ENCODE measurements around the gene NDUFB2.
A peak's percentile ranks its signal among the peaks of the same experiment; 100 is the strongest.

Gene NDUFB2

GRCh38 chr7:140719721-140720120 lies 23.2 kb downstream of the NDUFB2 start:
- DNase-seq = no peak
- H3K36me3 ChIP-seq = no peaks in the 10 kb centered on the region; the same call in 1 of the 2 replicates
- no peak for TF ChIP-seq CTCF (IDR thresholded peaks at IDR 0.05; ENCODE audit: low read depth, low read length)
- peaks cover 4% of the 10 kb centered on the region for H3K4me1 ChIP-seq
- H3K4me3 ChIP-seq (ENCODE audit: low read depth, low read length) = no peak overlapping the region
- H3K27me3 ChIP-seq = no peaks in the 10 kb centered on the region
- no peaks in the 10 kb centered on the region for H3K9me3 ChIP-seq

DNA sequence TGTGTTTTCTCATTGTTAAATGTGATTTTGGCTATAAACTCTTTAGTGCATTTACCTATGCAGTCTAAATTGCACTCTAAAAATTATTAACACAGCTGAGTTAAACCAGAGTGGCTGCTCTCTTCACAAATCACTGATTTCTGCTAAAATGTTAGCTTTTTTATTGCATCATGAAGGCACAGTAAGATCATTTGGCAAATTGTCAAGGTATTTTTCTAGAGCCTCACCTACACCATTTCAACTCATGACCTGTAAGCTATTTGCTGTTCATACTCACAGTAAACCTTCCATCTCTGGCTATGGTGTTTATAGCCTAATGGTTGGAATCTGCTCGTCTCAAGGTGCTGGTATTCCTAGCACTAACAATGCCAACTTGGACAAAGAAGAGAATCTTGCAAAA lies 25.7 kb downstream of the NDUFB2 start:
- Histone ChIP-seq H3K4me1 (peaks cover 10% of the 10 kb centered on the region), H3K27me3 (no peaks in the 10 kb centered on the region), H3K4me3 (ENCODE audit: low read depth, low read length) (no peak overlapping the region), H3K36me3 (no peaks in the 10 kb centered on the region), H3K9me3 (no peaks in the 10 kb centered on the region)
- no peak for DNase-seq
- no peak for TF ChIP-seq CTCF (IDR thresholded peaks at IDR 0.05; ENCODE audit: low read depth, low read length)

- TF ChIP-seq CTCF (IDR thresholded peaks at IDR 0.05; ENCODE audit: low read depth, low read length) = no peak
- H3K9me3 ChIP-seq = no peaks in the 10 kb centered on the region
These were observed 26.5 kb downstream of the NDUFB2 start for GRCh38 chr7:140723006-140723405.

GRCh38 chr7:140723574-140723973 lies 27.1 kb downstream of the NDUFB2 start:
- peaks cover 10% of the 10 kb centered on the region for H3K4me1 ChIP-seq
- H3K27me3 ChIP-seq = no peaks in the 10 kb centered on the region
- TF ChIP-seq CTCF (IDR thresholded peaks at IDR 0.05; ENCODE audit: low read depth, low read length) = no peak
- no peak overlapping the region for H3K4me3 ChIP-seq (ENCODE audit: low read depth, low read length)
- no peaks in the 10 kb centered on the region for H3K36me3 ChIP-seq
- H3K9me3 ChIP-seq = no peaks in the 10 kb centered on the region
- no peak for DNase-seq

More at GRCh38 chr7:140723006-140723405, 26.5 kb downstream of the NDUFB2 start:
- no peak for DNase-seq
- Histone ChIP-seq H3K4me3 (ENCODE audit: low read depth, low read length) (no peak overlapping the region), H3K4me1 (peaks cover 10% of the 10 kb centered on the region), H3K36me3 (no peaks in the 10 kb centered on the region), H3K27me3 (no peaks in the 10 kb centered on the region)

DNA sequence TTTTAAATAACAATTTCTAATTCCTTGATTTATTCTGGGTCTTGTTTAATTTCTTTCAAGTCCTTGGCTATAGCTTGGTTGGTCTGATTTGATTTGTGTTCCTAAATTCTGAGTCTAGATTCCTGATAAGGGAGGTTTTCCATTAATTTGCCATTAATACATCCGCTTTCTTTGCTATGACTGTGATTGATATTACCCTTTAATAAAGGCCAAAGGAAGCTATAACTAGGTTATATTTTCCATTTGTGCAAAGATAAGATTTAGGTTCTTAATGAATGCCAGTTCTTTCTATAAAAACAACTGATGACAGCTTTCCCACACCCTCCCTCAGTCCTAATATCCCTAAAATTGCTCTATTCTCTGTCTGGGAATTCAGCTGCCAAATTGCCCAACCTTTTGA lies 28.2 kb downstream of the NDUFB2 start:
- Histone ChIP-seq H3K27me3 (no peaks in the 10 kb centered on the region), H3K9me3 (no peaks in the 10 kb centered on the region), H3K4me3 (ENCODE audit: low read depth, low read length) (no peak overlapping the region), H3K4me1 (peaks cover 10% of the 10 kb centered on the region), H3K36me3 (no peaks in the 10 kb centered on the region)
- TF ChIP-seq CTCF (IDR thresholded peaks at IDR 0.05; ENCODE audit: low read depth, low read length) = no peak
- no peak for DNase-seq

DNA sequence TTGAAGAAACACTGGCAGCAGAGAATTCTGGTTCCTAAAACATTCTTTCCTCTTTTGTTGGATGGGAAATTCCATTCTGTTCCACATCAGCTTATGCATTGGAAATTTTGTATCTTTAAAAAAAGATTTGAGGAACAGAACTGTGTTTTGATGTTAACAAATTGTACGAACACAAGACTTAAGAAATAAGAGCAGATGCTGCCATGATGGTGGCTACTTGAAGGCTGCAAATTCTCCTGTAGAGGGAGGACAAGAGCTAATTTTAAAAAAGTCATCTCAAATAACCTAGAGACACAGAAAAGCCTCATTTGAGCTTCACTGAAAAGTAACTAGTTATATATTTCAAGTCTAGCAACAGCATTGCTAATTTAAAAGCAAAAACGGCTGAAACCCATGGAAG lies 29.8 kb downstream of the NDUFB2 start:
- DNase-seq = no peak
- Histone ChIP-seq H3K4me3 (ENCODE audit: low read depth, low read length) (no peak overlapping the region), H3K4me1 (peaks cover 10% of the 10 kb centered on the region), H3K27me3 (no peaks in the 10 kb centered on the region), H3K36me3 (no peaks in the 10 kb centered on the region), H3K9me3 (no peaks in the 10 kb centered on the region)
- TF ChIP-seq CTCF (IDR thresholded peaks at IDR 0.05; ENCODE audit: low read depth, low read length) = peak; percentile 62
